SHP77 treated with DMSO at 0.1 percent for 48 hours (cell line): Measurements from ENCODE around the gene KLF4.

Source experiments
- DNase-seq: peaks from one replicate; lab custom pipeline; 2025; lab: John Stamatoyannopoulos, UW

Gene KLF4

GRCh38 chr9:107447834-107448233, 41.7 kb downstream of the KLF4 start:
- DNase-seq, result no peak

GRCh38 chr9:107447081-107447480, 42.5 kb downstream of the KLF4 start:
- no peak for DNase-seq

- DNase-seq, result no peak
Measured at GRCh38 chr9:107446491-107446890, 43.1 kb downstream of the KLF4 start.

- no peak for DNase-seq
Measured at GRCh38 chr9:107443786-107444185, 45.8 kb downstream of the KLF4 start.

- no peak for DNase-seq
Measured at GRCh38 chr9:107439991-107440456, 49.5 kb downstream of the KLF4 start.

GRCh38 chr9:107438211-107439031, 51.1 kb downstream of the KLF4 start:
- DNase-seq, result no peak

- DNase-seq, result no peak
Measured at GRCh38 chr9:107437716-107438115, 51.9 kb downstream of the KLF4 start.

- DNase-seq, result no peak
Measured at GRCh38 chr9:107435415-107435814, 54.2 kb downstream of the KLF4 start.
